Measurements from ENCODE around the gene PNCK. TPM values are rescaled to one million over a fixed set of nuclear protein-coding genes. Genes with fewer than 3 reads are reported as not detected.
A peak's percentile ranks its signal among the peaks of the same experiment; 100 is the strongest.

PNCK gene
- total and polyA plus RNA-seq, 2 of the 13 experiments (the other 11 are each of a cell fraction or from before 2014, with no cell fraction given), result 33.1 TPM; not detected in 1

DNA sequence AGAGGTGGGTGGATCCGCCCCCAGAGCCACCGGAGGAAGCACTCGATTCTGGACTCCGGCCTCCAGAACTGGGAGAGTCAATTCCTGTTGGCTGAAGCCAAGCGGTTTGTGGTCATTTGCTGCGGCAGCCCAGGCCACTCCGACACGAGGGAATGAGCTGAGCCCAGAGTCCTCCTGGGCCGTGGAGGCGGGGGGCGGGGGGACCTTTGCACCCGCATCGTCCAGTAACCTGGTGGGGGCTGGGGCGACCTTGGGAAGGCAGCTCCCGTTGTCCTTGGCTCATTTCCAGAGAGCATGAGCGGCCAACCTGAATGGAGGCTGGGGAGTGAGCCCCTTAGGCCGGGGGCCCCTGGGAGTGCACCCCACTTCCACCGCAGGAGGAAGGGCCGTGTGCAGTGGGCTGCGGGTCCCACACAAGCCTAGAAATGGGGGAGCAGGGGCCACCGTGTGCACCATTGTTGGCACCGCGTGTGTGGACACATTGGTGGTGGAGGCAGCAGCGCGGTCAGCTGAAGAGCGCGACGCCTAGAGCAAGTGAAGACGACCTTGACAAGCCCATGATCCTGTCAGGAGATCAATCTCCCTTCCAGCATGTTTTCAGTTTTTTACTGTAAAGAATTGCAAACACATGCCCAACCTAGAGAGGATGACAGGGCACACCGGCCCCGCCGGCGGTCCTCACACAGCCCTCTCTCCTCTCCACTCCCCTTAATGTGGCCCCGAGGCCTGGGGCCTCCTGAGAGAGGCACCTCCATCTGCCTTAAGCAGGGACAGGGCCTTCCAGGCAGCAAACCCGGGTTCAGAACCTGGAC is 46.5 kb downstream of the PNCK start (continued):
- TF ChIP-seq, protein P1, sequence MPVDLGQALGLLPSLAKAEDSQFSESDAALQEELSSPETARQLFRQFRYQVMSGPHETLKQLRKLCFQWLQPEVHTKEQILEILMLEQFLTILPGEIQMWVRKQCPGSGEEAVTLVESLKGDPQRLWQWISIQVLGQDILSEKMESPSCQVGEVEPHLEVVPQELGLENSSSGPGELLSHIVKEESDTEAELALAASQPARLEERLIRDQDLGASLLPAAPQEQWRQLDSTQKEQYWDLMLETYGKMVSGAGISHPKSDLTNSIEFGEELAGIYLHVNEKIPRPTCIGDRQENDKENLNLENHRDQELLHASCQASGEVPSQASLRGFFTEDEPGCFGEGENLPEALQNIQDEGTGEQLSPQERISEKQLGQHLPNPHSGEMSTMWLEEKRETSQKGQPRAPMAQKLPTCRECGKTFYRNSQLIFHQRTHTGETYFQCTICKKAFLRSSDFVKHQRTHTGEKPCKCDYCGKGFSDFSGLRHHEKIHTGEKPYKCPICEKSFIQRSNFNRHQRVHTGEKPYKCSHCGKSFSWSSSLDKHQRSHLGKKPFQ (CRISPR knock-in tag; IDR thresholded peaks at IDR 0.05; ENCODE audit: insufficient replicate concordance), result no peak
- no peak for TF ChIP-seq ZNF7 (CRISPR knock-in tag; IDR thresholded peaks at IDR 0.05)
- no peak for TF ChIP-seq ZFP82 (CRISPR knock-in tag; IDR thresholded peaks at IDR 0.05; ENCODE audit: borderline replicate concordance)
- no peak for TF ChIP-seq KAT7 (CRISPR knock-in tag; IDR thresholded peaks at IDR 0.05; ENCODE audit: borderline replicate concordance)
- TF ChIP-seq, protein P2, sequence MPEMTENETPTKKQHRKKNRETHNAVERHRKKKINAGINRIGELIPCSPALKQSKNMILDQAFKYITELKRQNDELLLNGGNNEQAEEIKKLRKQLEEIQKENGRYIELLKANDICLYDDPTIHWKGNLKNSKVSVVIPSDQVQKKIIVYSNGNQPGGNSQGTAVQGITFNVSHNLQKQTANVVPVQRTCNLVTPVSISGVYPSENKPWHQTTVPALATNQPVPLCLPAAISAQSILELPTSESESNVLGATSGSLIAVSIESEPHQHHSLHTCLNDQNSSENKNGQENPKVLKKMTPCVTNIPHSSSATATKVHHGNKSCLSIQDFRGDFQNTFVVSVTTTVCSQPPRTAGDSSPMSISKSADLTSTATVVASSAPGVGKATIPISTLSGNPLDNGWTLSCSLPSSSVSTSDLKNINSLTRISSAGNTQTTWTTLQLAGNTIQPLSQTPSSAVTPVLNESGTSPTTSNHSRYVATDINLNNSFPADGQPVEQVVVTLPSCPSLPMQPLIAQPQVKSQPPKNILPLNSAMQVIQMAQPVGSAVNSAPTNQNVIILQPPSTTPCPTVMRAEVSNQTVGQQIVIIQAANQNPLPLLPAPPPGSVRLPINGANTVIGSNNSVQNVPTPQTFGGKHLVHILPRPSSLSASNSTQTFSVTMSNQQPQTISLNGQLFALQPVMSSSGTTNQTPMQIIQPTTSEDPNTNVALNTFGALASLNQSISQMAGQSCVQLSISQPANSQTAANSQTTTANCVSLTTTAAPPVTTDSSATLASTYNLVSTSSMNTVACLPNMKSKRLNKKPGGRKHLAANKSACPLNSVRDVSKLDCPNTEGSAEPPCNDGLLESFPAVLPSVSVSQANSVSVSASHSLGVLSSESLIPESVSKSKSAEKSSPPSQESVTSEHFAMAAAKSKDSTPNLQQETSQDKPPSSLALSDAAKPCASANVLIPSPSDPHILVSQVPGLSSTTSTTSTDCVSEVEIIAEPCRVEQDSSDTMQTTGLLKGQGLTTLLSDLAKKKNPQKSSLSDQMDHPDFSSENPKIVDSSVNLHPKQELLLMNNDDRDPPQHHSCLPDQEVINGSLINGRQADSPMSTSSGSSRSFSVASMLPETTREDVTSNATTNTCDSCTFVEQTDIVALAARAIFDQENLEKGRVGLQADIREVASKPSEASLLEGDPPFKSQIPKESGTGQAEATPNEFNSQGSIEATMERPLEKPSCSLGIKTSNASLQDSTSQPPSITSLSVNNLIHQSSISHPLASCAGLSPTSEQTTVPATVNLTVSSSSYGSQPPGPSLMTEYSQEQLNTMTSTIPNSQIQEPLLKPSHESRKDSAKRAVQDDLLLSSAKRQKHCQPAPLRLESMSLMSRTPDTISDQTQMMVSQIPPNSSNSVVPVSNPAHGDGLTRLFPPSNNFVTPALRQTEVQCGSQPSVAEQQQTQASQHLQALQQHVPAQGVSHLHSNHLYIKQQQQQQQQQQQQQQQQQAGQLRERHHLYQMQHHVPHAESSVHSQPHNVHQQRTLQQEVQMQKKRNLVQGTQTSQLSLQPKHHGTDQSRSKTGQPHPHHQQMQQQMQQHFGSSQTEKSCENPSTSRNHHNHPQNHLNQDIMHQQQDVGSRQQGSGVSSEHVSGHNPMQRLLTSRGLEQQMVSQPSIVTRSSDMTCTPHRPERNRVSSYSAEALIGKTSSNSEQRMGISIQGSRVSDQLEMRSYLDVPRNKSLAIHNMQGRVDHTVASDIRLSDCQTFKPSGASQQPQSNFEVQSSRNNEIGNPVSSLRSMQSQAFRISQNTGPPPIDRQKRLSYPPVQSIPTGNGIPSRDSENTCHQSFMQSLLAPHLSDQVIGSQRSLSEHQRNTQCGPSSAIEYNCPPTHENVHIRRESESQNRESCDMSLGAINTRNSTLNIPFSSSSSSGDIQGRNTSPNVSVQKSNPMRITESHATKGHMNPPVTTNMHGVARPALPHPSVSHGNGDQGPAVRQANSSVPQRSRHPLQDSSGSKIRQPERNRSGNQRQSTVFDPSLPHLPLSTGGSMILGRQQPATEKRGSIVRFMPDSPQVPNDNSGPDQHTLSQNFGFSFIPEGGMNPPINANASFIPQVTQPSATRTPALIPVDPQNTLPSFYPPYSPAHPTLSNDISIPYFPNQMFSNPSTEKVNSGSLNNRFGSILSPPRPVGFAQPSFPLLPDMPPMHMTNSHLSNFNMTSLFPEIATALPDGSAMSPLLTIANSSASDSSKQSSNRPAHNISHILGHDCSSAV (CRISPR knock-in tag; IDR thresholded peaks at IDR 0.05; ENCODE audit: borderline replicate concordance), result no peak
- TF ChIP-seq, protein P3, sequence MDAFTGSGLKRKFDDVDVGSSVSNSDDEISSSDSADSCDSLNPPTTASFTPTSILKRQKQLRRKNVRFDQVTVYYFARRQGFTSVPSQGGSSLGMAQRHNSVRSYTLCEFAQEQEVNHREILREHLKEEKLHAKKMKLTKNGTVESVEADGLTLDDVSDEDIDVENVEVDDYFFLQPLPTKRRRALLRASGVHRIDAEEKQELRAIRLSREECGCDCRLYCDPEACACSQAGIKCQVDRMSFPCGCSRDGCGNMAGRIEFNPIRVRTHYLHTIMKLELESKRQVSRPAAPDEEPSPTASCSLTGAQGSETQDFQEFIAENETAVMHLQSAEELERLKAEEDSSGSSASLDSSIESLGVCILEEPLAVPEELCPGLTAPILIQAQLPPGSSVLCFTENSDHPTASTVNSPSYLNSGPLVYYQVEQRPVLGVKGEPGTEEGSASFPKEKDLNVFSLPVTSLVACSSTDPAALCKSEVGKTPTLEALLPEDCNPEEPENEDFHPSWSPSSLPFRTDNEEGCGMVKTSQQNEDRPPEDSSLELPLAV (CRISPR knock-in tag; conservative IDR thresholded peaks at IDR 0.05; ENCODE audit: low read depth), result no peak
- TF ChIP-seq SRSF4 (IDR thresholded peaks at IDR 0.05; ENCODE audit: low read depth, low read length, poor library complexity, severe bottlenecking), result no peak
- peak; percentile 58; the same call in 1 of the 2 replicates for TF ChIP-seq SAP130 (CRISPR knock-in tag; IDR thresholded peaks at IDR 0.05; ENCODE audit: low read depth)
- TF ChIP-seq, protein P4, sequence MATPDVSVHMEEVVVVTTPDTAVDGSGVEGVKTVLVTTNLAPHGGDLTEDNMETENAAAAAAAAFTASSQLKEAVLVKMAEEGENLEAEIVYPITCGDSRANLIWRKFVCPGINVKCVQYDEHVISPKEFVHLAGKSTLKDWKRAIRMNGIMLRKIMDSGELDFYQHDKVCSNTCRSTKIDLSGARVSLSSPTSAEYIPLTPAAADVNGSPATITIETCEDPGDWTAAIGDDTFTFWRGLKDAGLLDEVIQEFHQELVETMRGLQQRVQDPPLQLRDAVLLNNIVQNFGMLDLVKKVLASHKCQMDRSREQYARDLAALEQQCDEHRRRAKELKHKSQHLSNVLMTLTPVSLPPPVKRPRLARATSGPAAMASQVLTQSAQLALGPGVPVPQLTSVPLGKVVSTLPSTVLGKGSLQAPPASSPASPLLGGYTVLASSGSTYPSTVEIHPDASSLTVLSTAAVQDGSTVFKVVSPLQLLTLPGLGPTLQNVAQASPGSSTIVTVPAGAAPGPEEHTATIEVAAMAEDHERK (CRISPR knock-in tag; IDR thresholded peaks at IDR 0.05; ENCODE audit: low read depth), result no peak
- TF ChIP-seq, protein P5, sequence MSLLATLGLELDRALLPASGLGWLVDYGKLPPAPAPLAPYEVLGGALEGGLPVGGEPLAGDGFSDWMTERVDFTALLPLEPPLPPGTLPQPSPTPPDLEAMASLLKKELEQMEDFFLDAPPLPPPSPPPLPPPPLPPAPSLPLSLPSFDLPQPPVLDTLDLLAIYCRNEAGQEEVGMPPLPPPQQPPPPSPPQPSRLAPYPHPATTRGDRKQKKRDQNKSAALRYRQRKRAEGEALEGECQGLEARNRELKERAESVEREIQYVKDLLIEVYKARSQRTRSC (CRISPR knock-in tag; IDR thresholded peaks at IDR 0.05; ENCODE audit: low read depth), result no peak
- TF ChIP-seq, protein P6, sequence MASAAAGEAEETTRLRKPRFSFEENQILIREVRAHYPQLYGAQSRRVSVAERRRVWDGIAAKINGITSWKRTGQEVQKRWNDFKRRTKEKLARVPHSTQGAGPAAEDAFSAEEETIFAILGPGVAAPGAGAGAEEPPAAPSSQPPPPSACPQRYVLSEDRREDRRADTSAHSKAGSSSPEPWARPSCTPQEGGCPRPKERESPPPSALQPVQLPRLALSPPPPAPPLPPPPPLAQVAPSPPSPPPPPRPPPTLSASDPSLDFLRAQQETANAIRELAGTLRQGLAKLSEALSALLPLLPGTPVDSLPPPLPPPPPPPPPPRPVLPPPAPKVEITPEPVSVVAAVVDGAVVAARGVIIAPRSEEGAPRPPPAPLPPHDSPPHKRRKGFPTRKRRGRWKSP (CRISPR knock-in tag; IDR thresholded peaks at IDR 0.05), result 0 out of 2 replicates have a peak, but pooled peaks have one; percentile 2

All from HepG2 (cell line).